ENCODE data around the gene PAPLN. TPM values are rescaled to one million over a fixed set of nuclear protein-coding genes. Genes with fewer than 3 reads are reported as not detected.
"Not testable (repeated sequence)": the region's sequence is repeated elsewhere in the genome, so short reads cannot be mapped to it uniquely, and the experiment has no call there.

The PAPLN gene, protein sequence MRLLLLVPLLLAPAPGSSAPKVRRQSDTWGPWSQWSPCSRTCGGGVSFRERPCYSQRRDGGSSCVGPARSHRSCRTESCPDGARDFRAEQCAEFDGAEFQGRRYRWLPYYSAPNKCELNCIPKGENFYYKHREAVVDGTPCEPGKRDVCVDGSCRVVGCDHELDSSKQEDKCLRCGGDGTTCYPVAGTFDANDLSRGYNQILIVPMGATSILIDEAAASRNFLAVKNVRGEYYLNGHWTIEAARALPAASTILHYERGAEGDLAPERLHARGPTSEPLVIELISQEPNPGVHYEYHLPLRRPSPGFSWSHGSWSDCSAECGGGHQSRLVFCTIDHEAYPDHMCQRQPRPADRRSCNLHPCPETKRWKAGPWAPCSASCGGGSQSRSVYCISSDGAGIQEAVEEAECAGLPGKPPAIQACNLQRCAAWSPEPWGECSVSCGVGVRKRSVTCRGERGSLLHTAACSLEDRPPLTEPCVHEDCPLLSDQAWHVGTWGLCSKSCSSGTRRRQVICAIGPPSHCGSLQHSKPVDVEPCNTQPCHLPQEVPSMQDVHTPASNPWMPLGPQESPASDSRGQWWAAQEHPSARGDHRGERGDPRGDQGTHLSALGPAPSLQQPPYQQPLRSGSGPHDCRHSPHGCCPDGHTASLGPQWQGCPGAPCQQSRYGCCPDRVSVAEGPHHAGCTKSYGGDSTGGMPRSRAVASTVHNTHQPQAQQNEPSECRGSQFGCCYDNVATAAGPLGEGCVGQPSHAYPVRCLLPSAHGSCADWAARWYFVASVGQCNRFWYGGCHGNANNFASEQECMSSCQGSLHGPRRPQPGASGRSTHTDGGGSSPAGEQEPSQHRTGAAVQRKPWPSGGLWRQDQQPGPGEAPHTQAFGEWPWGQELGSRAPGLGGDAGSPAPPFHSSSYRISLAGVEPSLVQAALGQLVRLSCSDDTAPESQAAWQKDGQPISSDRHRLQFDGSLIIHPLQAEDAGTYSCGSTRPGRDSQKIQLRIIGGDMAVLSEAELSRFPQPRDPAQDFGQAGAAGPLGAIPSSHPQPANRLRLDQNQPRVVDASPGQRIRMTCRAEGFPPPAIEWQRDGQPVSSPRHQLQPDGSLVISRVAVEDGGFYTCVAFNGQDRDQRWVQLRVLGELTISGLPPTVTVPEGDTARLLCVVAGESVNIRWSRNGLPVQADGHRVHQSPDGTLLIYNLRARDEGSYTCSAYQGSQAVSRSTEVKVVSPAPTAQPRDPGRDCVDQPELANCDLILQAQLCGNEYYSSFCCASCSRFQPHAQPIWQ
- polyA plus RNA-seq (ENCODE audit: insufficient read length in 4 of 4), result 10 to 100 TPM; 20.9 to 28.4 (median 24.3) TPM

- DNase-seq (ENCODE audit: low read depth in 4 of 4, low spot score in 3 of 4), result no peak
Observed at GRCh38 chr14:73237219-73237785, at the start of gene PAPLN. TSS of gene PAPLN (plus strand) at chr14:73237506. CDS start at chr14:73239779, 2,273 bp downstream.

GRCh38 chr14:73188501-73188911 lies 48.8 kb upstream of the PAPLN start:
- DNase-seq (ENCODE audit: low read depth in 4 of 4, low spot score in 3 of 4), result no peak

DNA sequence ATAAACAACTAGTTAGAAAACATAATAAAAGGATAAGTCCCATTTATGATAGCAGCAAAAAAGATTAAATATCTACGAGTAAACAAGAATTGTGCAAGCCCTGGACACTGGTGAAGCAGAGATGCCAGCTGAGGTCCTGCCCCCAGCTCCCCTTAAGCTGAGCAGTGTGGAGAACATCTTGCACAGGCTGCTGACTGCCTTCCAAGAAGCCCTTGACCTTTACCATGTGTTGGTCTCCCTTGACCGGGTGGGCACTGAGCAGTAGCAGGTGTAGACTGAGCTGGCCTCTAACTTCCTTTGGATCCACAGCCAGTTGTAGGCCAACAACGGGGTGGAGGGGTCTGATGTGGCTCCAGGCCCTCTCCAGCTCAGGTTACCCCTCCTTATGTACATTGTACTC lies 47.7 kb upstream of the PAPLN start:
- no peak for DNase-seq (ENCODE audit: low read depth in 4 of 4, low spot score in 3 of 4)

DNA sequence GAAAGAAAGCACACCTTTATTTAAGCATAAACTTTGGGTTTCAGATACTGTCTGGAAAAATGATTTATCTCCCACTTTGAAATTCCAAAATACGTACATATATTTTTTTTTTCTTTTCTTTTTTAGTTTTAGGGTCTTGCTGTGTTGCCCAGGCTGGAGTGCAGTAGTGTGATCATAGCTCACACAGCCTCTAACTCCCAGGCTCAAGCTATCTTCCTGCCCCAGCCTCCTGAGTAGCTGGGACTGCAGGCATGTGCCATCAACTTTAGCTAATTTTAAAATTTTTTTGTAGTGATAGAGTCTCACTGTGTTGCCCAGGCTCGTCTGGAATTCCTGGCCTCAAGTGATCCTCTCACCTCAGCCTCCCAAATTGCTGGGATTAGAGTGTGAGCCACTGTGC lies 45.9 kb upstream of the PAPLN start:
- DNase-seq (ENCODE audit: low read depth in 4 of 4, low spot score in 3 of 4), result no peak

DNA sequence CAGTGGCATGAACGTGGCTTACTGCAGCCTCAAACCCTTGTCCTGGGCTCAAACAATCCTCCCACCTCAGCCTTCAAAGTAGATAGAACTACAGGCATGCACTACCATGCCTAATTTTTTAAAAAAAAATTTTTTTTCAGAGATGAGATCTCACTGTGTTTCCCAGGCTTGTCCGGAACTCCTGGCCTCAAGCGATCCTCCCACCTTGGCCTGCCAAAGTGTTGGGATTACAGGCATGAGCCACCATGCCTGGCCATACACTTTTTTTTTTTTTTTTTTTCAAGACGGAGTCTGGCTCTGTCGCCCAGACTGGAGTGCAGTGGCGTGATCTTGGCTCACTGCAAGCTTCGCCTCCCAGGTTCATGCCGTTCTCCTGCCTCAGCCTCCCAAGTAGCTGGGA lies 43.0 kb upstream of the PAPLN start:
- DNase-seq (ENCODE audit: low read depth in 4 of 4, low spot score in 3 of 4), result not testable (repeated sequence)

GRCh38 chr14:73198253-73198652 lies 39.1 kb upstream of the PAPLN start:
- no peak for DNase-seq (ENCODE audit: low read depth in 4 of 4, low spot score in 3 of 4)

GRCh38 chr14:73203527-73203926 lies 33.8 kb upstream of the PAPLN start:
- no peak for DNase-seq (ENCODE audit: low read depth in 4 of 4, low spot score in 3 of 4)

DNA sequence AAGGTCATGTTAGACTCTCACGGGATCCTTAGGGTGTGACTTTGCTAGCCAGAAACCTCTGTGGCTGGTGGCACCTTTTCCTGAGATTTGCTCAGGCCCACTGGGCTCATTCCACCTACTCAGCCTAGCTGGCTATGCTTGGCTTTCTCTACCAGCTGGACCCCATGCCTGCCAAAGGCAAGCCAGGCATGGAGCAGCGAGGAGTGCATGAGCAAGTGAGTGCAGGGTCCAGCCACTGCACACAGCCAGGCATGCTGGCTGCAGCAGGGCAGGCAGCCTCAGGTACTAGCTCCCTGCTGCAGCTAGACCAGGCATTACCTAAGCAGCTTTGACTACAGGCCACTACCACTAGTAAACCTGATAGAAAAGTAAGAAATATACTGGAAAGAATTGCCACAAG lies 29.7 kb upstream of the PAPLN start:
- DNase-seq (ENCODE audit: low read depth in 4 of 4, low spot score in 3 of 4), result no peak

DNA sequence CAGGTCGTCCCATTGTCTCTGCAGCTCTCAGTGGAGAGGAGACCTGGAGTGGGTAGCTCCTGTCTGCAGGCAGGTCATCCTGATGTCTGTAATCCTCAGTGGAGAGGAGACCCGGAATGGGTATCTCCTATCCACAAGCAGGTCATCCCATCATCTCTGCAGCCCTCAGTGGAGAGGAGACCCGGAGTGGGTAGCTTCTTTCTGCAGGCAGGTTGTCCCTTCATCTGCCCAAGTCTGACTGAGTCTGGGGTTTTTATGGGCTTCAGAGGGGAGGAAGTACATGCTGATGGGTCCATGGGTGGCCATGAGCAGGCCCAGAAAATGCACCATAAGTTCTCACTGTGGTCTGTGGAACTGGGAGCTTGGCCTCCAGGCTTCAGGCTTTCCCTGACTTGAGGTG lies 28.9 kb upstream of the PAPLN start:
- DNase-seq (ENCODE audit: low read depth in 4 of 4, low spot score in 3 of 4), result no peak

DNA sequence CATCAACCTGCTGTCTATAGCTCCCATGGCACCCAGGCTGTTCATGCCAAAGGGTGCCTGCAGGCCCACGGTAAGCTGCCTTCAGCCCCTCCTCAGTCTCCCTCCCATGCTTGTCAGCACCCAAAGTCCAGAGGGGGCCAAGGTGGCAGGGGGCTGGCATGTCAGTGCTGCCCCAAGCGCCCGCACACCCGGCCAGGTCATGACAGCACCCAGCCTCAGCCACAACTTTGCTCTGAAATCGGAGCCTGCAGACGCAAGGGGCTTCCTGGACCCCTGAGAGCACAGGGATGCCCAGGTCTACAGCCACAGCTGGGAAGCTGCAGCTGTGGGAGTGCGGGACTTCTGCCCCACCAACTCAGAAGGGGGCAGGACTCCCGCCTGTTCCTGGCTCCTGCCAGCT lies 28.5 kb upstream of the PAPLN start:
- DNase-seq (ENCODE audit: low read depth in 4 of 4, low spot score in 3 of 4), result no peak

DNA sequence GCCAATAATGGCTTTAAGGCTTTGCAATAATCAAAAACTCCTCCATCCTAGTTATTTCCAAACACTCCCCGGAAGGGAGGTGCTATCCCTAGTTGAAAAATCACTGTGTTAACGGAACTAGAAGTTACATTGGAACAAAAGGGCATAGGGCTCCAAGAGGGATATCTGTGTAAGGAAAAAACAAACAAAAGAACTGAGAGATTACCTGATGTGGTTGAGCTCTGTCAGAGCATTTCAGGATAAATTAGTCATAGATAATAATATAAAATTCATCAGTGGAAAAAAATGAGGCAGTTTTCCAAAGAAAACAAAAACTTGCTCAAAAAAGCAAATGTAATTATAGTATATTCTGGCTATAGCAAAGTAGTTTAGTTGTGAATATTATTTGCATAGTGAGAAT lies 27.4 kb upstream of the PAPLN start:
- no peak for DNase-seq (ENCODE audit: low read depth in 4 of 4, low spot score in 3 of 4)

- no peak for DNase-seq (ENCODE audit: low read depth in 4 of 4, low spot score in 3 of 4)
Observed at GRCh38 chr14:73211251-73212040, 25.9 kb upstream of the PAPLN start.

- DNase-seq (ENCODE audit: low read depth in 4 of 4, low spot score in 3 of 4), result no peak
Observed at GRCh38 chr14:73216030-73216429, 21.3 kb upstream of the PAPLN start.

DNA sequence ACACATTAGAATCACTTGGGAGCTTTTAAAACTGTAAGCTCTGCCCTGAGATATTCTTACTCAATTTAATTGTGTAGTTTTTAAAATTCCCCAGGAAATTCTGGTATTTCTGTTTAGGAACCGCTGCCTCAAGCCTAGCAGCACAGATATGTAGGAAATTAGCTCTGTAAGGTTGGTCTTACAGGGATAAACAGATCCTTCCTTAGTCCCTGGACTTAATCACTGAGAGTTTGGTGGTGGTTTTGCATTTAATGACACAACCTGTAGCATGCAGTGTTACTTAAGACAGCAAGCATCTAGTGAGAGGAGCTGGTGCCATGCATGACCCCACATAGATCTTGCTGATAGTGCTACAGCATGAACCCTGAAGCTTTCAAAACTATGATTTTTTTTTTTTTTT lies 19.9 kb upstream of the PAPLN start:
- DNase-seq (ENCODE audit: low read depth in 4 of 4, low spot score in 3 of 4), result no peak

GRCh38 chr14:73220061-73220460 lies 17.2 kb upstream of the PAPLN start:
- DNase-seq (ENCODE audit: low read depth in 4 of 4, low spot score in 3 of 4), result no peak

GRCh38 chr14:73220634-73221033 lies 16.7 kb upstream of the PAPLN start:
- no peak for DNase-seq (ENCODE audit: low read depth in 4 of 4, low spot score in 3 of 4)

DNA sequence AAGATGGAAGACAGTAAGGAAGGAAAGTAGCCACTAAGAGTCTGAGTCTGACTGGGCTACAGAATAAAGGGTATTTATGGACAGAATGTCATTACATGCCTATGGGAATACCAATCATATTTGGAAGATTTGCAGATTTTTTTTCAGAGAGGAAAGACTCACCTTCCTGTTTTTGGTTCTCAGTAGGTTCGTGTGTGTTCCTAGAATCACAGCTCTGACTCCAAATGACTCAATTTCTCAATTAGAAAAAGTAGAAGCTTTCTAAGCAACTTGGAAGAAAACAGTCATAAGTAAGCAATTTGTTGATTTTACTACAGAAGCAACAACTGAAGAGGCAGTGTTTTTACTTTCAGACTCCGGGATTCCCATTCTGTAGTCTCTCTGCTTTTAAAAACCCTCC lies 15.4 kb upstream of the PAPLN start:
- no peak for DNase-seq (ENCODE audit: low read depth in 4 of 4, low spot score in 3 of 4)

DNA sequence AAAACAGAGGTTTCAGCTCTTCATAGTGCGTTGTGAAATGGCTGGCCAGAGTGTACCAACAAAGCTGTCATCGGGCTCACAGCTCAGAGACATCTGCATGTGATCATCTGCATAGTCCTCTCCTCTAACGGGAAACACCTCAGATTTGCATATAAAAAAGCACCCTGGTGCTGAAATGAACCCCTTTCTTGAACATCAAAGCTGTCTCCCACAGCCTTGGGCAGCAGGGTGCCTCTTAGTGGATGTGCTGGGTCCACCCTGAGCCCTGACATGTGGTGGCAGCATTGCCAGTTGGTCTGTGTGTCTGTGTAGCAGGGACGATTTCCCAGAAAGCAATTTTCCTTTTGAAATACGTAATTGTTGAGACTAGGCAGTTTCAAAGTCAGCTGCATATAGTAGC lies 14.3 kb upstream of the PAPLN start:
- DNase-seq (ENCODE audit: low read depth in 4 of 4, low spot score in 3 of 4), result no peak

DNA sequence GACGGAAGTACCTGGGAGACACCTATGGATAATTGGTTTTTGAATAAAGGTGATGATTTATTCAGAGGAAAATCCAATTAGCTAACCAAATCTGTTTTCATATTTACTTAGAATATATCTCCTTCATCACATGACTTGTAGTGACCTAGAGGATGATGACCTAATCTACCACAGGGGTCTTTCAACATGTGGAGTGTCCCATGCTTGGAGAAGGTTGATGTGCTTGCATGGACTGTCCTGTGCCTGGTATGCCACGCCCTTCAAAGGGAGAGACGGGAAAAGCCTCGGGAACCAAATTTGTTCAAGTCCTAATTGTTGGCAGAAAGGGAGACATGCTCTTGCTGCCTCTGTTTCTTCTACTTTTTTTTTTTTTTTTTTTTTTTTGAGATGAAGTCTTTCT lies 11.8 kb upstream of the PAPLN start:
- no peak for DNase-seq (ENCODE audit: low read depth in 4 of 4, low spot score in 3 of 4)

Measured in right renal pelvis (tissue), 4 donors.